Activated CD4-positive, alpha-beta memory T cell treated with anti-CD3 and anti-CD28 coated beads, Interleukin-2, amount 10 ng/mL, durations not matched to agents 7 days and 5 days (primary cell): ENCODE results near the gene RPUSD3. TPM values are rescaled to one million over a fixed set of nuclear protein-coding genes. Genes with fewer than 3 reads are reported as not detected.

ENCODE experiments used
- CTCF ChIA-PET: fragments of 350-600 bp; sonication (Branson Sonifier 250); formaldehyde crosslinking; loops from one replicate; lab custom pipeline; 2021; ENCODE audit warnings: antibody characterized with exemption, inconsistent platforms; lab: Charles Lee
- POLR2A ChIA-PET: fragments of 350-600 bp; sonication (Branson Sonifier 250); formaldehyde crosslinking; loops from one replicate; lab custom pipeline; 2021; ENCODE audit warnings: antibody characterized with exemption; lab: Charles Lee
- DNase-seq: peaks from one replicate; pipeline ENCODE4 v3.0.0-alpha.2; 2020
- H3K27ac Mint-ChIP-seq: one replicate; pipeline ENCODE4 v1.8.0; 2021; ENCODE audit warnings: mild to moderate bottlenecking, mixed read lengths
- H3K27me3 Mint-ChIP-seq: one replicate; pipeline ENCODE4 v1.8.0; 2021; ENCODE audit warnings: mixed read lengths
- H3K36me3 Mint-ChIP-seq: one replicate; pipeline ENCODE4 v1.8.0; 2021; ENCODE audit warnings: low read depth, mixed read lengths
- H3K4me1 Mint-ChIP-seq: one replicate; pipeline ENCODE4 v1.8.0; 2021; ENCODE audit warnings: mixed read lengths
- H3K4me3 Mint-ChIP-seq: one replicate; pipeline ENCODE4 v1.8.0; 2021; ENCODE audit warnings: mild to moderate bottlenecking, mixed read lengths
- H3K9me3 Mint-ChIP-seq: one replicate; pipeline ENCODE4 v1.8.0; 2021; ENCODE audit warnings: mixed read lengths
- total RNA-seq, 2 experiments: library from RNA; stranded (reverse); gene quantifications; one replicate each; pipeline ENCODE4 v1.2.3, GENCODE V29; 2021

Gene RPUSD3
- total RNA-seq, 2 experiments from 2014 or later, result 51.5 to 53.6 TPM

DNA sequence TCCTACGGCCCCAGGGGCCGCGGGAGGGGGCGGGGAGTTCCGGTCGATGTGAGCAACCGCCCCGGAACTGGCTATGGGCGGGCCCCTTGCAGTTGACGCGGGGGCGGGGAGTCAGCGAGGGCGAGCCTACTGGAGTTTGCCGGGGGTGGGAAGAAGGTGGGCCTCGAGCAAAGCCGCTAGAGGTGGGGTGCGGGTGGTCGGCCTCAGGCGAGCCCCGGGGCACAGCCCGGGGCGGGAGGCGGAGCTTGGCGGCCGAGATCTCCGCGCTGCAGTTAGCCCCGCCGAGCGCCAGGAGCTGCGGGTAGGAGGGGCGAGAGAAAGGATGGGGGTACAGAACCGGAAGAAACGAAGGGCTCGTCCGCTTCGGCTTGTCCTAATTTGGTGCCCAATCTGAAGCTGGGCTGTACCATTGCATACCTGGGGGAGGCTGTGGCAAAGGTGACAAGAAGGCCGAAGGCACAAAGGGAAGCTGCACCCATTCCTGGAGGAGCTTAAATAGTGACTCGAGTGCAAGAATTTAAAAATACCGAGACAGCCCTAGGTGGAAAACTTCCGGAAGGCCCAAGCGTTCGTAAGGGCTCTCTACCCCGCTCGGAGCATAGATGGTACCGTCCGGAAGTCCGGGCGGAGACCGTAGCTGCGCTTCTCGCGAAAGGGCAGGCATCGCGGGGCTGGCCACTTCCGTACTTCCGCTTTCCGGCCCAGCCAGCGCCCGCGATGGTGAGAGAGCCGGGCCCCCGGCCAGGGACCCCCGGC lies 51.2 kb downstream of the RPUSD3 start, which contains the start of the genes ARPC4 and TADA3:
Gene ARPC4, plus strand, starts transcription at position 678 of the 756 bp plus-strand sequence. Its CDS starts 40 bp downstream, at position 718.
Gene TADA3, minus strand, starts transcription at position 69 of the 756 bp plus-strand sequence. CDS start 1,007 bp downstream, outside the sequence.
- ChIA-PET CTCF (interaction anchor here (0.6 to 1.9 kb wide), 10 partner anchors 12 to 406 kb away, joined by 3 to 20 read pairs (median 5); partner anchors contain the start of genes CRELD1, OGG1 and TTLL3), POLR2A (interaction anchor here (0.7 to 8.7 kb wide), 31 partner anchors 12 to 528 kb away, joined by 3 to 137 read pairs (median 6); partner anchors contain the start of genes BRK1, BRPF1, CAMK1 and CRELD1)
- H3K4me1 Mint-ChIP-seq, result peaks cover 63% of the 10 kb centered on the region
- H3K27me3 Mint-ChIP-seq, result no peaks in the 10 kb centered on the region
- peak within 1 kb of the TSS; percentile 99 for H3K27ac Mint-ChIP-seq
- H3K9me3 Mint-ChIP-seq, result no peaks in the 10 kb centered on the region
- peak within 1 kb of the TSS; percentile 97 for H3K4me3 Mint-ChIP-seq
- peaks cover 65% of the 10 kb centered on the region for H3K36me3 Mint-ChIP-seq
- peak; percentile 93 for DNase-seq

GRCh38 chr3:9791790-9792404 lies 51.9 kb downstream of the RPUSD3 start:
- peaks cover 60% of the 10 kb centered on the region for H3K4me1 Mint-ChIP-seq
- H3K27ac Mint-ChIP-seq, result peak overlapping the region; percentile 99
- H3K9me3 Mint-ChIP-seq, result no peaks in the 10 kb centered on the region
- ChIA-PET CTCF (interaction anchor here (0.9 to 1.9 kb wide), 7 partner anchors 12 to 155 kb away, joined by 4 to 20 read pairs (median 5); partner anchors contain the start of genes OGG1 and TTLL3), POLR2A (interaction anchor here (0.7 to 8.7 kb wide), 29 partner anchors 11 to 529 kb away, joined by 3 to 137 read pairs (median 7); partner anchors contain the start of genes BRK1, BRPF1, CAMK1 and CRELD1)
- H3K4me3 Mint-ChIP-seq, result peak overlapping the region; percentile 97
- H3K27me3 Mint-ChIP-seq, result no peaks in the 10 kb centered on the region
- H3K36me3 Mint-ChIP-seq, result peaks cover 65% of the 10 kb centered on the region
- no peak for DNase-seq

DNA sequence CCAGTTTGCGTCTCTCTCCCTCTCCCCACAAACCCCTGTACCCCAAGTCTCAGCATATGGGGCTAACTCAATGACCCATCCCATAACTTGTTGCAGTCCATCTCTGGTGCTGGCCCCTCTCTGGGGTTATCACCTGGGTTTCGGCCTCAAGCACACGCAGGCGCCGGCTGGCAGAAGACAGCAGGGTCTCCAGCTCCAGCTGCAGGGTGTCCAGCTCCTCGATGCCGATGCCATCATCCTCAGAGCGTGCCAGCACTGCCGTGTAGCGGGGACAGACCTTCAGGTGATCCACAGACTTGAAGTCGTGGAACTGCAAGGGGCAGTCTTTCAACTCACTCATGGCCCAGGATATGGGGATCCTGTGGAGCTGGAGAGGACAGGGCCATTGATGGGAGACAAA lies 52.7 kb downstream of the RPUSD3 start:
- H3K36me3 Mint-ChIP-seq, result peaks cover 68% of the 10 kb centered on the region
- ChIA-PET CTCF (interaction anchor here (0.8 to 1.0 kb wide), 3 partner anchors 22 to 155 kb away, joined by 3 to 4 read pairs (median 3); partner anchors contain the start of gene CAMK1), POLR2A (interaction anchor here (0.9 to 8.7 kb wide), 10 partner anchors 9 to 429 kb away, joined by 3 to 137 read pairs (median 8); partner anchors contain the start of genes BRPF1, CAMK1, MTMR14 and OGG1)
- DNase-seq, result no peak
- no peaks in the 10 kb centered on the region for H3K9me3 Mint-ChIP-seq
- H3K4me1 Mint-ChIP-seq, result peaks cover 61% of the 10 kb centered on the region
- H3K27me3 Mint-ChIP-seq, result no peaks in the 10 kb centered on the region
- H3K27ac Mint-ChIP-seq, result peak overlapping the region; percentile 99
- H3K4me3 Mint-ChIP-seq, result peak overlapping the region; percentile 97

Other genes with a start within 250 kb of the RPUSD3 start
- gene MTMR14, start 194.5 kb downstream of the RPUSD3 start, total RNA-seq, result 10 to 100 TPM; 57.2 to 62.0 TPM
- under 1 TPM in 1 of 2 experiments, not detected in 1; 0.33 TPM for gene CPNE9, start 140.2 kb downstream of the RPUSD3 start, total RNA-seq
- gene BRPF1, start 112.3 kb downstream of the RPUSD3 start, total RNA-seq, result 10 to 100 TPM; 38.9 to 41.9 TPM
- gene OGG1, start 94.1 kb downstream of the RPUSD3 start, total RNA-seq, result 10 to 100 TPM; 29.5 to 34.3 TPM
- gene CAMK1, start 74.1 kb downstream of the RPUSD3 start, total RNA-seq, result 10 to 100 TPM; 18.5 to 20.2 TPM
- 10 to 100 TPM; 88.1 to 88.3 TPM for gene TADA3, start 51.5 kb downstream of the RPUSD3 start, total RNA-seq
- 100 to 1,000 TPM; 255 to 266 TPM for gene ARPC4, start 50.9 kb downstream of the RPUSD3 start, total RNA-seq
- gene TTLL3, start 33.7 kb downstream of the RPUSD3 start, total RNA-seq, result 10 to 100 TPM; 50.8 to 59.0 TPM
- not detected for gene CIDEC, start 36.2 kb upstream of the RPUSD3 start, total RNA-seq
- 10 to 100 TPM; 25.4 to 28.6 TPM for gene JAGN1, start 46.6 kb upstream of the RPUSD3 start, total RNA-seq
- gene IL17RE, start 58.8 kb upstream of the RPUSD3 start, total RNA-seq, result 1 to 10 TPM; 1.7 to 3.0 TPM
- under 1 TPM; 0.23 to 0.45 TPM for gene IL17RC, start 73.1 kb upstream of the RPUSD3 start, total RNA-seq
- 10 to 100 TPM; 15.9 to 17.1 TPM for gene CRELD1, start 89.8 kb upstream of the RPUSD3 start, total RNA-seq
- 1 to 10 TPM; 5.4 to 6.1 TPM for gene PRRT3, start 108.4 kb upstream of the RPUSD3 start, total RNA-seq
- 10 to 100 TPM; 55.5 to 59.5 TPM for gene EMC3, start 142.8 kb upstream of the RPUSD3 start, total RNA-seq
- gene FANCD2, start 182.4 kb upstream of the RPUSD3 start, total RNA-seq, result 10 to 100 TPM; 54.3 to 60.8 TPM